Measurements from ENCODE around the gene TMEM263. TPM values are rescaled to one million over a fixed set of nuclear protein-coding genes. Genes with fewer than 3 reads are reported as not detected.
"Not testable (repeated sequence)": the region's sequence is repeated elsewhere in the genome, so short reads cannot be mapped to it uniquely, and the experiment has no call there.

TMEM263 gene
- total and polyA plus RNA-seq, 2 of the 13 experiments (the other 11 are each of a cell fraction or from before 2014, with no cell fraction given) = 25.9 to 58.6 TPM

GRCh38 chr12:106997916-106998315 lies 42.2 kb downstream of the TMEM263 start:
- Histone ChIP-seq H3K79me2 (ENCODE audit: insufficient read depth, low read length) (no peaks in the 10 kb centered on the region), H3K27ac (ENCODE audit: extremely low read length, insufficient read depth, low read length) (no peak overlapping the region), H3K4me3 (replicated peaks in 1 of 3; ENCODE audit: insufficient read depth in 1 of 3, low read depth in 2 of 3, low read length in 3 of 3) (no peak overlapping the region), H4K20me1 (ENCODE audit: insufficient read depth, low read length) (no peaks in the 10 kb centered on the region), H3K9me3 (ENCODE audit: low read length) (no peaks in the 10 kb centered on the region), H3K9ac (ENCODE audit: insufficient read depth, low read depth, low read length) (no peak overlapping the region), H3K36me3 (replicated peaks in 1 of 2; ENCODE audit: control insufficient read depth in 1 of 2, insufficient read depth in 2 of 2, low read length in 2 of 2) (peaks cover 0 to 12% of the 10 kb centered on the region in 2 experiments; a peak in 2 of 5 replicates), H3K4me2 (ENCODE audit: low read depth, low read length) (no peak overlapping the region), H3K4me1 (ENCODE audit: insufficient read depth, low read length) (no peaks in the 10 kb centered on the region), H2AFZ (ENCODE audit: low read length) (no peak overlapping the region), H3K27me3 (ENCODE audit: control insufficient read depth in 1 of 2, insufficient read depth in 2 of 2, low read length in 2 of 2) (no peaks in the 10 kb centered on the region)
- ChIA-PET CTCF (ENCODE audit: low intra/inter-chr PET ratio, low total read pairs) (no interaction called here), POLR2A (interaction anchor here (1.8 kb wide), 1 partner anchor 11 kb away, joined by 6 read pairs; the partner anchor contains the start of gene MTERF2)
- ATAC-seq = no peak
- in situ Hi-C loops (cut with HindIII; ENCODE audit: extremely low pct_ligation_motif_present, low pct_unique_long_range_greater_than_20kb) = no loop called here
- whole genome bisulfite sequencing (ENCODE audit: low lambda C conversion rate) = 100% methylated on average over 1 of the region's 1 CpG
- DNase-seq (ENCODE audit: low spot score) = no peak
- TF ChIP-seq MAFK (conservative IDR thresholded peaks at IDR 0.05 in 1 of 2, IDR thresholded peaks at IDR 0.05 in 1 of 2; ENCODE audit: low read length in 2 of 2) (peak; percentile 59 to 61), CEBPB (IDR thresholded peaks at IDR 0.05; ENCODE audit: borderline replicate concordance, low read depth, low read length) (no peak), MAFF (IDR thresholded peaks at IDR 0.05; ENCODE audit: low read depth, low read length) (peak; percentile 62; the same call in 1 of the 2 replicates)
- intact Hi-C loops (cut with micrococcal nuclease; ENCODE audit: unreplicated experiment) = no loop called here
- FAIRE-seq = no peak
- no TSS peak for BruUV-seq (replicated peaks)

- peaks cover 0 to 12% of the 10 kb centered on the region in 2 experiments; a peak in 2 of 5 replicates for H3K36me3 ChIP-seq (replicated peaks in 1 of 2; ENCODE audit: control insufficient read depth in 1 of 2, insufficient read depth in 2 of 2, low read length in 2 of 2)
- no peaks in the 10 kb centered on the region for H3K27me3 ChIP-seq (ENCODE audit: control insufficient read depth in 1 of 2, insufficient read depth in 2 of 2, low read length in 2 of 2)
- in situ Hi-C loops (cut with HindIII; ENCODE audit: extremely low pct_ligation_motif_present, low pct_unique_long_range_greater_than_20kb) = no loop called here
- DNase-seq (ENCODE audit: low spot score) (no peak), ATAC-seq (no peak), FAIRE-seq (no peak)
- H3K9me3 ChIP-seq (ENCODE audit: low read length) = no peaks in the 10 kb centered on the region
- POLR2A ChIA-PET = no interaction called here
- CTCF ChIA-PET (ENCODE audit: low intra/inter-chr PET ratio, low total read pairs) = no interaction called here
- no peak overlapping the region for H3K4me3 ChIP-seq (replicated peaks in 1 of 3; ENCODE audit: insufficient read depth in 1 of 3, low read depth in 2 of 3, low read length in 3 of 3)
- intact Hi-C loops (cut with micrococcal nuclease; ENCODE audit: unreplicated experiment) = no loop called here
- no peak overlapping the region for H3K4me2 ChIP-seq (ENCODE audit: low read depth, low read length)
- no peak overlapping the region for H3K9ac ChIP-seq (ENCODE audit: insufficient read depth, low read depth, low read length)
- H2AFZ ChIP-seq (ENCODE audit: low read length) = no peak overlapping the region
- BruUV-seq (replicated peaks) = no TSS peak
- no peak overlapping the region for H3K27ac ChIP-seq (ENCODE audit: extremely low read length, insufficient read depth, low read length)
- 93% methylated on average over 6 of the region's 6 CpGs for WGBS (ENCODE audit: low lambda C conversion rate)
- H3K4me1 ChIP-seq (ENCODE audit: insufficient read depth, low read length) = no peaks in the 10 kb centered on the region
- TF ChIP-seq BHLHE40 (IDR thresholded peaks at IDR 0.05; ENCODE audit: low read length) = no peak
- no peak for TF ChIP-seq NFIB (CRISPR knock-in tag; IDR thresholded peaks at IDR 0.05; ENCODE audit: borderline replicate concordance)
- TF ChIP-seq ZNF615 (CRISPR knock-in tag; IDR thresholded peaks at IDR 0.05; ENCODE audit: borderline replicate concordance) = no peak
- no peaks in the 10 kb centered on the region for H4K20me1 ChIP-seq (ENCODE audit: insufficient read depth, low read length)
- H3K79me2 ChIP-seq (ENCODE audit: insufficient read depth, low read length) = no peaks in the 10 kb centered on the region
These were observed 43.7 kb downstream of the TMEM263 start for GRCh38 chr12:106999446-106999845.

- H3K79me2 ChIP-seq (ENCODE audit: insufficient read depth, low read length); H3K9me3 ChIP-seq (ENCODE audit: low read length); H3K4me2 ChIP-seq (ENCODE audit: low read depth, low read length); CTCF ChIA-PET (ENCODE audit: low intra/inter-chr PET ratio, low total read pairs); FAIRE-seq; H3K27ac ChIP-seq (ENCODE audit: extremely low read length, insufficient read depth, low read length); in situ Hi-C loops (cut with HindIII; ENCODE audit: extremely low pct_ligation_motif_present, low pct_unique_long_range_greater_than_20kb); DNase-seq (ENCODE audit: low spot score); ATAC-seq; H3K4me3 ChIP-seq (replicated peaks in 1 of 3; ENCODE audit: insufficient read depth in 1 of 3, low read depth in 2 of 3, low read length in 3 of 3); intact Hi-C loops (cut with micrococcal nuclease; ENCODE audit: unreplicated experiment); POLR2A ChIA-PET; H3K27me3 ChIP-seq (ENCODE audit: control insufficient read depth in 1 of 2, insufficient read depth in 2 of 2, low read length in 2 of 2); H3K9ac ChIP-seq (ENCODE audit: insufficient read depth, low read depth, low read length); BruUV-seq (replicated peaks); H3K4me1 ChIP-seq (ENCODE audit: insufficient read depth, low read length); H4K20me1 ChIP-seq (ENCODE audit: insufficient read depth, low read length); H2AFZ ChIP-seq (ENCODE audit: low read length): not testable (repeated sequence)
- peaks cover 0 to 12% of the 10 kb centered on the region in 2 experiments; a peak in 2 of 5 replicates for H3K36me3 ChIP-seq (replicated peaks in 1 of 2; ENCODE audit: control insufficient read depth in 1 of 2, insufficient read depth in 2 of 2, low read length in 2 of 2)
- 84% methylated on average over 4 of the region's 4 CpGs for WGBS (ENCODE audit: low lambda C conversion rate)
These were observed 47.0 kb downstream of the TMEM263 start for GRCh38 chr12:107002665-107003064.
